OCI-LY1 (cell line): Measurements from ENCODE around the gene SCN7A.

Experiments
- H2AFZ ChIP-seq: fragments of 200-600 bp; sonication (generic), shearing (Covaris generic); 2 replicates; pipeline ENCODE4 v1.6.0; 2014; ENCODE audit warnings: antibody characterized with exemption, mild to moderate bottlenecking, low read length
- H3F3A ChIP-seq: fragments of 200-600 bp; sonication (generic), shearing (Covaris generic); 2 replicates; pipeline ENCODE4 v1.6.0; 2014; ENCODE audit warnings: mild to moderate bottlenecking, antibody characterized with exemption, low read length, moderate library complexity; ENCODE audit not compliant: insufficient read depth
- H3K27ac ChIP-seq: fragments of 200-600 bp; sonication (generic); 2 replicates; pipeline ENCODE4 v1.5.1; 2014; ENCODE audit warnings: low read length, mixed run types, mild to moderate bottlenecking, low read depth; ENCODE audit not compliant: poor library complexity, severe bottlenecking
- H3K27me3 ChIP-seq: fragments of 200-600 bp; sonication (generic); 2 replicates; pipeline ENCODE4 v1.6.0; 2014; ENCODE audit warnings: antibody characterized with exemption, mild to moderate bottlenecking, low read length, moderate library complexity; ENCODE audit not compliant: insufficient read depth
- H3K36me3 ChIP-seq: fragments of 200-600 bp; sonication (generic); 2 replicates; pipeline ENCODE4 v1.6.1; 2014; ENCODE audit warnings: mild to moderate bottlenecking, antibody characterized with exemption, low read length, moderate library complexity, mixed read lengths; ENCODE audit not compliant: insufficient read depth
- H3K4me1 ChIP-seq: fragments of 200-600 bp; sonication (generic); 2 replicates; pipeline ENCODE4 v1.5.1; 2014; ENCODE audit warnings: mild to moderate bottlenecking, low read length, moderate library complexity; ENCODE audit not compliant: insufficient read depth, severe bottlenecking
- H3K4me2 ChIP-seq: fragments of 200-600 bp; sonication (generic), shearing (Covaris generic); 2 replicates; pipeline ENCODE4 v1.6.1; 2014; ENCODE audit warnings: low read length
- H3K4me3 ChIP-seq: fragments of 200-600 bp; sonication (generic); 2 replicates; pipeline ENCODE4 v1.5.1; 2014; ENCODE audit warnings: low read length, low read depth, mild to moderate bottlenecking, mixed read lengths; ENCODE audit not compliant: poor library complexity, severe bottlenecking
- H3K79me2 ChIP-seq: fragments of 200-600 bp; shearing (Covaris generic); 2 replicates; pipeline ENCODE4 v1.6.1; 2016; ENCODE audit warnings: mixed run types, low read length, mixed read lengths; ENCODE audit not compliant: insufficient read depth
- H3K9ac ChIP-seq: fragments of 200-600 bp; sonication (generic), shearing (Covaris generic); 2 replicates; pipeline ENCODE4 v1.6.1; 2014; ENCODE audit warnings: mild to moderate bottlenecking, low read length, mixed read lengths
- H3K9me2 ChIP-seq: fragments of 200-600 bp; sonication (generic), shearing (Covaris generic); 2 replicates; pipeline ENCODE4 v1.6.1; 2014; ENCODE audit warnings: low read depth, mild to moderate bottlenecking, low read length, mixed read lengths
- H3K9me3 ChIP-seq: fragments of 200-600 bp; shearing (Covaris generic); 2 replicates; pipeline ENCODE4 v1.6.1; 2014; ENCODE audit warnings: low read length, mixed read lengths
- H4K20me1 ChIP-seq: fragments of 200-600 bp; sonication (generic), shearing (Covaris generic); 2 replicates; pipeline ENCODE4 v1.6.0; 2016; ENCODE audit warnings: mild to moderate bottlenecking, low read length; ENCODE audit not compliant: insufficient read depth
- EZH2 ChIP-seq: fragments of 200-600 bp; sonication (generic), shearing (Covaris generic); IDR thresholded peaks from 2 replicates; pipeline ENCODE4 v1.8.0; 2017; ENCODE audit warnings: borderline replicate concordance, mixed run types, mild to moderate bottlenecking, antibody characterized with exemption, low read length, moderate library complexity, mixed read lengths
- TF ChIP-seq, protein P1 (sequence below): fragments of 200-600 bp; sonication (generic), shearing (Covaris generic); IDR thresholded peaks from 2 replicates; pipeline ENCODE4 v1.5.1; 2017; ENCODE audit warnings: mild to moderate bottlenecking, antibody characterized with exemption, low read length, moderate library complexity, mixed read lengths

The SCN7A gene

DNA sequence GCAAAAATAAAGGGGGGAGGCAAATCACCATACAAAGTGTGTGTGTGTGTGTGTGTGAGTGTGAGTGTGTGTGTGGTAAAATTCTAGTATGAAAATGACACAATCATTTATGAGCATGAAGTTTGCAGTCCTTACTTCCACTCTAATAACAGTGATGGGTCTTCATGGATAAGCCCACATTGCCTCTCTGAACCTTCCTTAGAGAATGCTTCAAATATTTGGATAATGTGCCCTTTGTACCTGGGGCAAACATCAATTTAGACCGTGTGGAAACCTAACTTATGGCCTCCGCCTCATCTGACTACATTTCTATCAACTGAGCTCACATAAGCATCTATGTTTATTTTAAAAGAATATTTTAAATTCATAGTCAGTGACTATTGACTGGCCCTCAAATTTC is 122.0 kb downstream of the SCN7A start:
- Histone ChIP-seq H3F3A (no peaks in the 10 kb centered on the region), H3K27ac (no peak overlapping the region), H3K36me3 (no peaks in the 10 kb centered on the region), H2AFZ (no peak overlapping the region), H3K4me2 (no peak overlapping the region), H3K4me1 (no peaks in the 10 kb centered on the region), H3K79me2 (no peaks in the 10 kb centered on the region), H3K27me3 (no peaks in the 10 kb centered on the region), H3K9me2 (no peaks in the 10 kb centered on the region), H3K9ac (no peak overlapping the region), H4K20me1 (no peaks in the 10 kb centered on the region), H3K9me3 (no peaks in the 10 kb centered on the region), H3K4me3 (no peak overlapping the region)
- TF ChIP-seq, protein P1, sequence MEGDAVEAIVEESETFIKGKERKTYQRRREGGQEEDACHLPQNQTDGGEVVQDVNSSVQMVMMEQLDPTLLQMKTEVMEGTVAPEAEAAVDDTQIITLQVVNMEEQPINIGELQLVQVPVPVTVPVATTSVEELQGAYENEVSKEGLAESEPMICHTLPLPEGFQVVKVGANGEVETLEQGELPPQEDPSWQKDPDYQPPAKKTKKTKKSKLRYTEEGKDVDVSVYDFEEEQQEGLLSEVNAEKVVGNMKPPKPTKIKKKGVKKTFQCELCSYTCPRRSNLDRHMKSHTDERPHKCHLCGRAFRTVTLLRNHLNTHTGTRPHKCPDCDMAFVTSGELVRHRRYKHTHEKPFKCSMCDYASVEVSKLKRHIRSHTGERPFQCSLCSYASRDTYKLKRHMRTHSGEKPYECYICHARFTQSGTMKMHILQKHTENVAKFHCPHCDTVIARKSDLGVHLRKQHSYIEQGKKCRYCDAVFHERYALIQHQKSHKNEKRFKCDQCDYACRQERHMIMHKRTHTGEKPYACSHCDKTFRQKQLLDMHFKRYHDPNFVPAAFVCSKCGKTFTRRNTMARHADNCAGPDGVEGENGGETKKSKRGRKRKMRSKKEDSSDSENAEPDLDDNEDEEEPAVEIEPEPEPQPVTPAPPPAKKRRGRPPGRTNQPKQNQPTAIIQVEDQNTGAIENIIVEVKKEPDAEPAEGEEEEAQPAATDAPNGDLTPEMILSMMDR, result no peak
- no peak for TF ChIP-seq EZH2

DNA sequence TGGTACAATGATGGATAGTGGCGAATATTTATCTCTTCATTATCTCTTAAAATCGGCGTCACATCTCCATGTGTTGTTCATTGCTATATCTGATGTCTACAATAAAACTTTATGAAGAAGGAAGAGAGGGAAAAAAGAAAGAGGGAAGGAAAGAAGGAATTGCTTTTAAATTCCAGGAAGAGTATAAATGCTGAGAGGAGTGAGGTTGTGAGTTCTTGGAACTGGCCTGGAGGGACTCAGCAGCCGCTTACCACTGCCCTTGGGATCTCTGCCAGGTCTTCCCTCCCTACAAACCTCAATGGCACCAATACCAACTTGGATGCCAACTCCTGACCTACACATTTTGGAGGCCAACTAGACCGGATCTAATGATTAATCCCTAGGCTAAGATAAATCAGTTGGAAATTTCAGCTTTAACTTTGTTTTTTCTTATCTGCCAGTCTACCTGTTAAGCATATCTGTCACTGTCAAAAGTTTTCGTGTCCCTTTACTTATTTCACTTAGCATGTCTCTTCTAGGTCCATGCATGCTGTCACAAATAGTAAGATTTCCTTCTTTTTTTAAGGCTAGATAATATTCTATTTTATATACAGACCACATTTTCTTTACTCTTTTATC is 128.1 kb downstream of the SCN7A start:
- no peak for TF ChIP-seq EZH2
- TF ChIP-seq, protein P1, result no peak
- Histone ChIP-seq H3K9me2 (no peaks in the 10 kb centered on the region), H3K9ac (no peak overlapping the region), H3K36me3 (no peaks in the 10 kb centered on the region), H3K79me2 (no peaks in the 10 kb centered on the region), H3K4me2 (no peak overlapping the region), H3K9me3 (no peaks in the 10 kb centered on the region), H2AFZ (no peak overlapping the region), H3K4me3 (no peak overlapping the region), H3K27me3 (no peaks in the 10 kb centered on the region), H4K20me1 (no peaks in the 10 kb centered on the region), H3F3A (no peaks in the 10 kb centered on the region), H3K4me1 (no peaks in the 10 kb centered on the region), H3K27ac (no peak overlapping the region)

DNA sequence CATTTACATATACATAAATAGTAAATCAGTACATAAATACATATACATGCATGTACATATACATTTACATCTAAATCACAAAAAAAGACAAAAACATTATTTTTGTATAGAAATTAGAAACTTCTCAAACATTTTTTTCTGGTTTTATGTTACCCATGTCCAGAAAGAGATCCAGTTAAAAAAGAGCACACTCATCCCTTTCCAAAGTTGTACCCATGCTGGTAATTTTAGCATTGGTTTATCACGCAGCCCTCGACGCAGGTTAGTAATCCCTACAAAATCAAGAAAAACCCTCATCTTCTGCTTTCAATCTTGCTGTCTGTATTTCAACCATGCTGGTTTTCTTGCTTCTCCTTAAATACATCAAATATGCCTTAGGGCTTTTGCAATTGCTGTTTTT is 128.8 kb downstream of the SCN7A start:
- H3K27me3 ChIP-seq, result no peaks in the 10 kb centered on the region
- no peaks in the 10 kb centered on the region for H3F3A ChIP-seq
- H3K4me3 ChIP-seq, result no peak overlapping the region
- no peak overlapping the region for H3K27ac ChIP-seq
- no peaks in the 10 kb centered on the region for H3K9me2 ChIP-seq
- no peak overlapping the region for H3K9ac ChIP-seq
- no peak overlapping the region for H3K4me2 ChIP-seq
- H3K9me3 ChIP-seq, result no peaks in the 10 kb centered on the region
- no peaks in the 10 kb centered on the region for H3K4me1 ChIP-seq
- H4K20me1 ChIP-seq, result no peaks in the 10 kb centered on the region
- H2AFZ ChIP-seq, result no peak overlapping the region
- H3K36me3 ChIP-seq, result no peaks in the 10 kb centered on the region
- H3K79me2 ChIP-seq, result no peaks in the 10 kb centered on the region
- TF ChIP-seq EZH2, result no peak
- TF ChIP-seq, protein P1, result no peak
